RWPE2 (cell line): ENCODE data around the gene PUSL1.

Experiments used
- ATAC-seq: fragments of 200-7000 bp; cut with Tn5 transposase; 3 replicates; pipeline ENCODE4 v1.9.1; 2021; ENCODE audit warnings: low read depth
- DNase-seq: peaks from one replicate; pipeline ENCODE4 v3.0.0-alpha.2; 2020; ENCODE audit warnings: low spot score
- H3K27ac ChIP-seq: fragments of 450-650 bp; 2 replicates; pipeline ENCODE4 v1.5.1; 2017; ENCODE audit warnings: mild to moderate bottlenecking; ENCODE audit not compliant: poor library complexity, severe bottlenecking
- H3K27me3 ChIP-seq: fragments of 250-450 bp; sonication (Bioruptor Pico); 2 replicates; pipeline ENCODE4 v1.5.1; 2021; ENCODE audit warnings: mild to moderate bottlenecking, moderate library complexity; ENCODE audit not compliant: insufficient read depth, poor library complexity, severe bottlenecking
- H3K36me3 ChIP-seq: fragments of 250-450 bp; sonication (Bioruptor Pico); 2 replicates; pipeline ENCODE4 v1.5.1; 2020; ENCODE audit warnings: low read depth, mild to moderate bottlenecking, moderate library complexity
- H3K4me1 ChIP-seq: fragments of 250-450 bp; sonication (Bioruptor Pico); 2 replicates; pipeline ENCODE4 v1.5.1; 2021; ENCODE audit warnings: mild to moderate bottlenecking, moderate library complexity; ENCODE audit not compliant: insufficient read depth, poor library complexity, severe bottlenecking
- H3K4me3 ChIP-seq: fragments of 250-450 bp; sonication (Bioruptor Pico); 2 replicates; pipeline ENCODE4 v1.5.1; 2021; ENCODE audit warnings: mild to moderate bottlenecking, moderate library complexity; ENCODE audit not compliant: severe bottlenecking
- H3K9me3 ChIP-seq: fragments of 250-450 bp; sonication (Bioruptor Pico); 2 replicates; pipeline ENCODE4 v1.5.1; 2021; ENCODE audit warnings: mild to moderate bottlenecking, moderate library complexity; ENCODE audit not compliant: severe bottlenecking
- TF ChIP-seq, protein P1 (sequence below): fragments of 450-650 bp; IDR thresholded peaks from one replicate; pipeline ENCODE4 v1.5.1; 2017; ENCODE audit warnings: mild to moderate bottlenecking, moderate library complexity; ENCODE audit not compliant: poor library complexity, severe bottlenecking

The PUSL1 gene

GRCh38 chr1:1346501-1346890 lies 38.1 kb downstream of the PUSL1 start:
- H3K36me3 ChIP-seq = peaks cover 3% of the 10 kb centered on the region
- H3K27ac ChIP-seq = peak overlapping the region; percentile 98
- ATAC-seq = no peak
- peaks cover 26% of the 10 kb centered on the region for H3K4me1 ChIP-seq
- peak; percentile 54 for DNase-seq
- H3K9me3 ChIP-seq = no peaks in the 10 kb centered on the region
- H3K4me3 ChIP-seq = no peak overlapping the region
- TF ChIP-seq, protein P1, sequence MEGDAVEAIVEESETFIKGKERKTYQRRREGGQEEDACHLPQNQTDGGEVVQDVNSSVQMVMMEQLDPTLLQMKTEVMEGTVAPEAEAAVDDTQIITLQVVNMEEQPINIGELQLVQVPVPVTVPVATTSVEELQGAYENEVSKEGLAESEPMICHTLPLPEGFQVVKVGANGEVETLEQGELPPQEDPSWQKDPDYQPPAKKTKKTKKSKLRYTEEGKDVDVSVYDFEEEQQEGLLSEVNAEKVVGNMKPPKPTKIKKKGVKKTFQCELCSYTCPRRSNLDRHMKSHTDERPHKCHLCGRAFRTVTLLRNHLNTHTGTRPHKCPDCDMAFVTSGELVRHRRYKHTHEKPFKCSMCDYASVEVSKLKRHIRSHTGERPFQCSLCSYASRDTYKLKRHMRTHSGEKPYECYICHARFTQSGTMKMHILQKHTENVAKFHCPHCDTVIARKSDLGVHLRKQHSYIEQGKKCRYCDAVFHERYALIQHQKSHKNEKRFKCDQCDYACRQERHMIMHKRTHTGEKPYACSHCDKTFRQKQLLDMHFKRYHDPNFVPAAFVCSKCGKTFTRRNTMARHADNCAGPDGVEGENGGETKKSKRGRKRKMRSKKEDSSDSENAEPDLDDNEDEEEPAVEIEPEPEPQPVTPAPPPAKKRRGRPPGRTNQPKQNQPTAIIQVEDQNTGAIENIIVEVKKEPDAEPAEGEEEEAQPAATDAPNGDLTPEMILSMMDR = no peak
- H3K27me3 ChIP-seq = no peaks in the 10 kb centered on the region

DNA sequence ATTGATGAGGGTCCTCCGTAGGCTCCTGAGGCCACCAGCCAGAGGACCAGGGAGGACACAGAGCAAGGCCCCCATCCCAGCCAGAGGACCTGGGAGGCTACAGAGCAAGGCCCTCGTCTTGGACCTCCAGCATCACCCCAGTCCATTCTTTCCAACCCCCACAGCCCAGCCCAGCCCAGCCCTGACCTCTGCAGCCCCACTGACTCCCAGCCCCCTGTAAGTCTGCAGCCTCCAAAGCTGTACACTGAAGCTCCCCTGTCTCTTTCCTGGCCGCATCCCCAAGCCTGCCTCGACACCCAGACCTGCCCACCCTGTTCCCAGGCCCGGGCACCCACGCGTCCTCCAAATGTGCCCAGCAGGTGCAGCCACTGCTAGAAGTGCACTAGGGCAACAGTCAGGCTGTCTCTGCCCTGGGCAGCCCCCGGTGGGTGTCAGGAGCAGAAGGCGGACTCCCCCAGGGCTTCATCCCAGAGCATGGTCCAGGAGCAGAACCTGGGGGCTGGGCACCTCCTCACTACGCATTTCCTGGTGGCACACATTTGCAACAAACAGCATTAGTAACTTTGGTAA lies 38.7 kb downstream of the PUSL1 start:
- DNase-seq (peak; percentile 55), ATAC-seq (no peak)
- peaks cover 26% of the 10 kb centered on the region for H3K4me1 ChIP-seq
- TF ChIP-seq, protein P1 = no peak
- H3K4me3 ChIP-seq = peak overlapping the region; percentile 90
- no peaks in the 10 kb centered on the region for H3K27me3 ChIP-seq
- H3K27ac ChIP-seq = peak overlapping the region; percentile 98
- no peaks in the 10 kb centered on the region for H3K36me3 ChIP-seq
- H3K9me3 ChIP-seq = no peaks in the 10 kb centered on the region

DNA sequence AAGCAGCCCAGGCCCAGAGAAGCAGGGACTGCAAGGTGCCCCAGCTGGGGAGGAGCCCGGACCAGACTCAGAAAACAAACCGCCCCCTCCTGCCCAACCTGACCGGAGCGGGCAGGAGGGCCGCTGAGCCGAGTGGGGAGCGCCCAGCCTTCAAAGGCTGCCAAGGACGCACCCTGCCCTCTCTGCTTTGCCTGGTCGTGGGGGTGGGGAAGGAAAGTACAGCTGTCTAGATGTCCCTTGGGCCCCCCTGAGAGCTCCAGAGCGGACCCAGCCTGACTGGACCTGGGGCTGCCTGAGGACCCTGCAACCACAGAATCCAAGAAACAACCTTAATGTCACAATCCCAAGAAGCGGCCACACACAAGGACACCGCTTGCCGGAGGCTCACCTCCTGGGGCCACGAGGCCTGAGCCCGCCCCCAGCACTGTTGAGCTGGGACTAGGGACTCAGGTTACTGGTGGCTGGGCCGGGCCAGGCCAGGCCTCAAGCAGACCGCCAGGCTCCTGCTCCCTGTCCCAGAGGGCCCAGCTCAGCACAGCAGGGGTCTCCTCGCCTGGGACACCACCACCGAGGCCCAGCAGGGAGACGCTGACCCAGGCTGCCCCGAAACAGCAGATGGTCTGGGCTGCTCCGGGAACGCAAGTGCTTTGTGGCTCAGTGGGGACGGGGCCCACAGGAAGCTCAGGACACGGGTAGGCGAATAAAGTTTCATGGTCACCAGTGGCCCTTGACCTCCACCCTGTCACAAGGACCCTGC lies 39.4 kb downstream of the PUSL1 start:
- ATAC-seq (peak; percentile 15), DNase-seq (peak; percentile 71)
- peaks cover 26% of the 10 kb centered on the region for H3K4me1 ChIP-seq
- H3K4me3 ChIP-seq = peak overlapping the region; percentile 90
- H3K27me3 ChIP-seq = no peaks in the 10 kb centered on the region
- H3K9me3 ChIP-seq = no peaks in the 10 kb centered on the region
- peak overlapping the region; percentile 98 for H3K27ac ChIP-seq
- H3K36me3 ChIP-seq = no peaks in the 10 kb centered on the region
- TF ChIP-seq, protein P1 = no peak

GRCh38 chr1:1348420-1349255 lies 40.2 kb downstream of the PUSL1 start:
- peaks cover 26% of the 10 kb centered on the region for H3K4me1 ChIP-seq
- no peaks in the 10 kb centered on the region for H3K36me3 ChIP-seq
- peak overlapping the region; percentile 90 for H3K4me3 ChIP-seq
- ATAC-seq = no peak
- H3K27ac ChIP-seq = peak overlapping the region; percentile 98
- no peaks in the 10 kb centered on the region for H3K27me3 ChIP-seq
- H3K9me3 ChIP-seq = no peaks in the 10 kb centered on the region
- DNase-seq = peak; percentile 73
- TF ChIP-seq, protein P1 = no peak
